HL-60/S4 treated with phorbol 12-myristate 13-acetate at 8.2 ng/mL for 4 days and 3 days (cell line): Measurements from ENCODE around the gene PARP11.

Experiments
- in situ Hi-C: fragments of 300-500 bp; cut with MboI; formaldehyde crosslinking; loops from 2 replicates; pipeline ENCODE4 v1.15.0; 2022; ENCODE audit warnings: low sequenced_read_pairs

PARP11 gene

GRCh38 chr12:3790642-3791041 is 82.6 kb downstream of the PARP11 start:
- in situ Hi-C loops = loop anchor here (25.0 kb wide), 1 partner anchor 478 kb away; no protein-coding TSS in a partner anchor

- in situ Hi-C loops = loop anchor here (25.0 kb wide), 1 partner anchor 478 kb away; no protein-coding TSS in a partner anchor
Measured at GRCh38 chr12:3789838-3790237, 83.4 kb downstream of the PARP11 start.

GRCh38 chr12:3777206-3777809 is 95.9 kb downstream of the PARP11 start:
- in situ Hi-C loops = loop anchor here (10.0 to 25.0 kb wide), 2 partner anchors 123 to 465 kb away; no protein-coding TSS in a partner anchor

GRCh38 chr12:3775385-3776035 is 97.7 kb downstream of the PARP11 start:
- in situ Hi-C loops = loop anchor here (10.0 to 25.0 kb wide), 2 partner anchors 121 to 463 kb away; no protein-coding TSS in a partner anchor

- in situ Hi-C loops = loop anchor here (10.0 kb wide), 1 partner anchor 118 kb away; no protein-coding TSS in a partner anchor
Measured at GRCh38 chr12:3772380-3772779, 100.8 kb downstream of the PARP11 start.

- in situ Hi-C loops = loop anchor here (10.0 kb wide), 1 partner anchor 117 kb away; no protein-coding TSS in a partner anchor
Measured at GRCh38 chr12:3771853-3772252, 101.3 kb downstream of the PARP11 start.

GRCh38 chr12:3770891-3771290 is 102.3 kb downstream of the PARP11 start:
- in situ Hi-C loops = loop anchor here (10.0 kb wide), 1 partner anchor 116 kb away; no protein-coding TSS in a partner anchor

GRCh38 chr12:3768911-3769447 is 104.2 kb downstream of the PARP11 start:
- in situ Hi-C loops = no loop called here

GRCh38 chr12:3761116-3761735 is 112.0 kb downstream of the PARP11 start:
- in situ Hi-C loops = no loop called here

- in situ Hi-C loops = no loop called here
Measured at GRCh38 chr12:3759878-3760277, 113.3 kb downstream of the PARP11 start.
